HK-2 (cell line): Measurements from ENCODE around the gene STUM.
"Not testable (repeated sequence)": the region's sequence is repeated elsewhere in the genome, so short reads cannot be mapped to it uniquely, and the experiment has no call there.

Source experiments
- DNase-seq: peaks from one replicate; pipeline ENCODE4 v3.0.0-alpha.2; 2018; ENCODE audit not compliant: unreplicated experiment

STUM gene, protein sequence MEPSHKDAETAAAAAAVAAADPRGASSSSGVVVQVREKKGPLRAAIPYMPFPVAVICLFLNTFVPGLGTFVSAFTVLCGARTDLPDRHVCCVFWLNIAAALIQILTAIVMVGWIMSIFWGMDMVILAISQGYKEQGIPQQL

DNA sequence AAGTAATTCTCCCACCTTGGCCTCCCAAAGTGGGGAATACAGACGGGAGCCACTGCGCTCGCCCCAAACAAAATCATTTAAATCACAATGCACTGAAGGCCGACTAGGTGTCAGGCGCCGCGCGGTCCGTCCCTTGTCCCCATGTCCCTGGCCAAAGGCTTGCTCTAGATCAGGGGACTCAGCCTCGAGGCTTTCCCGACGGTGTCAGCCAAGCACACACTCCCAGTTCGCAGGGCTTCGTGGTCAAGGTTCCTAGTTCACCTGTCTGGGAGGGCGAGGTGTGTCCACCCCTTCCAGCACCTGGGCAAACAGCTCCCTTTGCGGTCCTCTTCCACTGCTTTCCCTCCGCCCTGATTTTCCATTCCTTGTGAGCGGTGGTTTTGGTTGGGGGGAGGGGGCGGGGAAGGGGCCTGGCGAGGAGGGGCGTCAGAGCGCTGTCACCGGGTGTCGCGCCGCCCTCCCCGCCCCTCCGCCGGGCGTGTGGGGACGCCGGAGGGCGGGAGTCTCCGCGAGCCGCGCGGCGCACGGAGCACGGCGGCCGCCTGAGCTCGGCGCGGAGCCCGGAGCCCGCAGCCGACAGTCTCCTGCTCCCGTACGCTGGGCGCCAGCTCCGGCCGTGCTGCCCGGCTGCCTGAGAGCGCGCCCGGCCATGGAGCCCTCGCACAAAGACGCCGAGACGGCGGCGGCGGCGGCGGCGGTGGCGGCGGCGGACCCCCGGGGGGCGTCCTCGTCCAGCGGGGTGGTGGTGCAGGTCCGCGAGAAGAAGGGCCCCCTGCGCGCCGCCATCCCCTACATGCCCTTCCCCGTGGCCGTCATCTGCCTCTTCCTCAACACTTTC lies at the start of gene STUM:
STUM (plus strand) TSS at position 509 of the 838 bp plus-strand sequence; CDS start at position 650, 141 bp downstream.
- DNase-seq, result peak; percentile 26

DNA sequence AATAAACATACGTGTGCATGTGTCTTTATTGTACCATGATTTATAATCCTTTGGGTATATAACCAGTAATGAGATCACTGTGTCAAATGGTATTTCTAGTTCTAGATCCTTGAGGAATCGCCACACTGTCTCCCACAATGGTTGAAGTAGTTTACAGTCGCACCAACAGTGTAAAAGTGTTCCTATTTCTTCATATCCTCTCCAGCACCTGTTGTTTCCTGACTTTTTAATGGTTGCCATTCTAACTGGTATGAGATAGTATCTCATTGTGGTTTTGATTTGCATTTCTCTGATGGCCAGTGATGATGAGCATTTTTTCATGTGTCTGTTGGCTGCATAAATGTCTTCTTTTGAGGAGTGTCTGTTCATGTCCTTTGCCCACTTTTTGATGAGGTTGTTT lies 48.9 kb upstream of the STUM start:
- not testable (repeated sequence) for DNase-seq

DNA sequence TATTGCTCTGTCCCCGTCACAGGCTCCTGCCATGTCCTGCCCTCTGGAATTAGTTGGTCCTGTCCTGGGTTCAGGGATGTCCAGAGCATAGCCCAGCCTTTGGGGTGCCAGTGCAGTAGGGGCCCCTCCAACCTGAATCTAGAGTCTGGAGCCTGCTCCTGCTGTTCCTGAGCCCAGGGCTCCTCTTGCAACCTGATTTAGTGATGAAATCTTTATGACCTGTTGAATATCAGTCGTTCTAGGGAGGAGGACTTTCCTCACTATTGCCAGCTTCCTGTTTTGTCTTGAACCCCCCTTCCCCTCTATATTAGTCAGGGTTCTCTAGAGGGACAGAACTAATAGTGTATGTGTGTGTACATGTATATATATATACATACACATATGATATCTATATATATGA lies 42.5 kb upstream of the STUM start:
- no peak for DNase-seq

DNA sequence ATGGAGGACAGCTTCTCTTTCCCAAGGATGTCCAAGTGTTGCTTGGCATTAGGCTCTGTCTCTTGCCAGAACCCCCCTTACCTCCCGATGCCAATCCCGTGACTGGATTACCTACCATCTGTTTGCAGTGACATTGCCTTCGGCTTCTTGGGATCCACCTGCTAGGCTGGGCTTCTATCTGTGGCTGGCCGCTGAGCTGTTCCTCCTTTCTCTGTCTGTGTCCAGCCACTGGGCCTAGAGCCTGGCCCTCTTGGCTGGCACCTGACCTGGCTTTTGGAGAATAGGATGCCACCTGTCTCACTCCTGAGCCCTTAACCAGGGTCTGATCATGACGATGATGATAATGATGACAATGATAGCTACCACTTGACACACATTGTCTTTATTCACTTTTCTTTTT lies 41.6 kb upstream of the STUM start:
- DNase-seq, result no peak

DNA sequence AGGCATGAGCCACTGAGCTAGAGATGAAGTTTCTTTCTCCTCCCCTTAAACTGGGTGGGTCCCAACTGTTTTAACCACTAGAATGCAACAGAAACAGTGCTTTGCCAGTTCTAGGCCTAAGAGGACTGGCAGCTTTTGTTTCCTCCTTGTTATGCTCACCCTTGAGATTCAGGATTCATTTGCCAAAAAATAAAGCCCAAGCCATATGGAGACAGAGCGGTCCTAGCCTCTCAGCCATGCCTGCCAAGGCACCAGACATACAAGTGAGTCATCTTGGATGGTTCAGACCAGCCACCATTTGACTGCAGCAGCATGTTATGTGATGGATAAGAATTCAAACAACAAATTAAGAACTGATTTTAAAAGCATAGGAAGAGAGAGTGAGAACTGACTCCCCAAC lies 38.1 kb upstream of the STUM start:
- no peak for DNase-seq

DNA sequence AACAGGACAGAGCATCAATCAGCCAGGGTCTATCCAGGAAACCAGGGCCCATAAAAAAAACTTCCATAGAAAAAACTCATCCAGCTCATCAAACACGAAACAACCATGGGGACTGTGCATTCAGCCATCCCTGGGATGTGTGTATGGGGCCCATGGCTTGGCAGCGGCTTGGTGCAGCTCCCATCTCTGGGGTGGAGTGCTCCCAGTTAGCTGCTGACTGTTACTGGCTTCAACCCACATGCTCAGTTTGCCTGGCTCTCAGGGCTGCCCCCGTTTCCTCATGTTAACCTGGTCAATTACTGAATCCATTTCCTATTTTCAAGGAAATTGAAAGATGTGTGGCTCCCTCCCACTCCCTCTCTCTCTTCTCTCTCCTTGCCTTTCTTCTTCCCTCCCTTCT lies 37.3 kb upstream of the STUM start:
- no peak for DNase-seq

DNA sequence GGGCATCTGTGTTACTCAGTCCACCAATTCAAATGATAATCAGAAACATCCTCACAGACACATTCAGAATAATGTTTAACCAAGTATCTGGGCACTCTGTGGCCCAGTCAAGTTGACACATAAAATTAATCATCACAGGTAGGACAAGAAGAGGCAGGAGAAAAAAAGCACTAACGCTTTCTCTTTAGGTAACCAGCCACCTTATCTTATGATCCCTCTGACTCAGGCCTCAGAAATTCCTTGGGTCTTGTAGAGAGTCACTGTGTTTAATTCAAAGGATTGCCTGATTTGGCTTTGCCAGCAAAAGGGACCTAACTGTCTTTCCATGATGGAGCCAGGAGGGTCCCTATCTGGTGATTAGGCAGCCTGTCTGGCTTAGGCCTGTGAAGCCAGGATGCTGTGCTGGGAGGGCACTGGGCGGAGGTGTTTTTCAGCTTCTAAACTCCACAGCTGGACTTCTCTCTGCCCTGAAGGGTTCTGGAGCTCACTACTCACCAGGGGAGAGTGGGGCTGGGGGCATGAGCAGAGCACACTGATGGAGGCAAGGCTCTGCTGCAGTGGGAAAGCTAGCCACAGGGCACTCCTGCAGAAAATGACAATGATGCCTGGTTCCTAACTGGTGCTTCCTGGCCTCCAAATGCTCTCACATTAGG lies 36.4 kb upstream of the STUM start:
- DNase-seq, result no peak

DNA sequence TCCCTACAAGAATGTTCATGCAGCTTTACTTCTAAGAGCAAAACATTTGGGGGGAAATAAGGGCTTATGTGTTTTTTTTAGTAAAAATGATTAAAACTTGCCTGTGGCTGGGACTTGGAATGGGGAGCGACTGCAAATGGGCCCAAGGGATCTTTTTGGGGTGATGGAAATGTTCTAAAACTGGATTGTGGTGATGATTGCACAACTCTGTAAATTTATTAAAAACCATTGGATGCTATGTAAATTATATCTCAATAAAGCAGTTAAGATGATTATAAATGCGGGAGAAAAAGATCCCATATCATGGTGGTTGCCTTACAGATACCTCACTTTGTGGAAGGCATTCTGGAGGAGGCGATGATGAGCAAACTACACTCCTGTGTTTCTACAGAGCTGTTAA lies 30.2 kb upstream of the STUM start:
- DNase-seq, result no peak

DNA sequence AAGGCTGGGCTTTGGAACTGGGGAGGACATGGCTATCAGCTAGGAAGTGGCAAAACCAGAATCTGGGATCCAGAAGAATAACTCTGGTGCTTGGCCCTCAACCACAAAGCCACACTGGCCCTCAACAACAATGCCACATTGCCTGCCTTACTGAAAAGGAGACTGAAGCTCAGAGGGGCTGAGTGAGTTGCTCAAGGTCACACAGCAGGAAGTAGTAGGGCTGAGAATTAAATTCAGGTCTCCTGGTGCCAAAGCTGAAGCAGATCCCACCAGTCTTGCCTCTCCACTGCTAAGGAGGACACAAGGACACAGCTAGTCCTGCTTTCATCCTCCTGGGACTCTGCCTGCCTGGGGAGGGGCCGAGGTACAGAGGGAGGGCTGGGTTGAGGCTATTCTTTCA lies 29.4 kb upstream of the STUM start:
- DNase-seq, result no peak

DNA sequence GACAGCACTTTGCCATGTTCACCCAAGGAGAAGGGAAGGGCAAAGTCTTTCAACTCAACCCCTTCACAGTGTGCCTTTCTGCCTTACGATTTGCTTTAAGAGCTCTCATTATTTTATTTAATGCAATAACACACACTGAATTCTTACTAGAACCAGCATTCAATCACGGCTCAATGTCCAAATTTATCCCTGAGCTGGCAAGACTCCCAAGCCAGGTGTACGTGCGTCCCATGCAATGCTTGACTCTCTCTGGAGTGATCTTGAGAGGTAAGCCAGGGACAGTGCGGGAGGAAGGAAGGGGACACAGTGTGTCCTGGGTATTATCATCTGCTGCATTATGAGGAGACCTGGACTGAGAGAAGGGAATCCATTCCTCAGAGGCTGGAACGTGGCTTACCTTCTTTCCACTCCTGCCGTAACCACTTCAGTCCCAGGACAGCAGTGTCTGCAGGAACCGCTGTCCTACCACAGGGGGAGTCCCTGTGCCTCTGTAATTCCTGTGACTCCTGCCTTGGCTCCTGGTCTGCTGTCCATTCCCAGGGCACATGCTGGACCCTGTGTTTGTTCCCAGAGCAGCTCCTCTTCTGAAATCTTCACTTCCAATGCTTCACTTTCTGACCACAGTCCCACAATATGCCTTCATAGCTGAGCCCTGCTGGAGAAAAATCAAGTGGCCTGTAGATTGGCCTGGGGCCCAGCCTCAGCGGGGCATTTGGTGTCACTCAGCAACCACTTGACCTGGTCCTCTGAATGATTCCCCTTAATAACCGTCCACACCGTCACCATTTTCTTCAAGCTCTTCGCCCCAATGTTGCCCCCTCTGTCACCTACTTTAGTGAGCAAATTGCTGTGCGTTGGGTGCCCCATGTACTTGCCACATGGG lies 28.6 kb upstream of the STUM start:
- DNase-seq, result no peak

DNA sequence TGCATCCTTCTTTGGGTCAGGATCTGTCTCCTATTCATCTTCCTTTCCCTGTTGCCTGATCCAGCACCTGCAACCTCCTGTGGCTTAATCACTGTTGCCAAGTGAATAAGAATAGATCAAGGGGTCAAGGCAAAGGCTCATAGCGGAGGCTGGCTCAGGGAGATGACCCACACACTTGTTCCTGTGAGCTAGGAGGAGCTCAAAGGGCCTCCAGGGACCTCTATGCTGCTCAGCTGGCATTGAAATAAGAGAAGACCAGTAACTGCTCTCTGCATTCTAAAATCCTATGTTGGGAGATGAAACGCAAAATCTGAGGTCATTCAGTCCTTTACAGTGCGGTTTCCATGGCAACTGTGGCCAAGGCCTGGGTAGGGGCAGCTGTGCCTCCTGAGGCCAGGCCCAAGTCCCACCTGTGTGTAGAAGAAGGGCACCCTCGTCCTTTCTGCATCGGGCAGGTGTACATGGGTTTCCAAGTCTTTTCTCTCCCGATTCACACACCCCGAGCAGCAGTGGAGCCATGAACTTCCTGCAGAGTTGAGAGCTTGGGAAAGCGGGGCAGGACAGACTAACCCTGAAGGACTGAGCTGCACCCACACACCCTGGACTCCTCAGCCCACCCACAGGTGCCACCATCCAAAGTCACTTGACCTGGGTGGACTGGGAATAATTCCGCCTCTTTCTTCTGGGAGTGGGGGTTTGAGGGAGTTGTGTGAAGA lies 27.8 kb upstream of the STUM start:
- DNase-seq, result no peak

DNA sequence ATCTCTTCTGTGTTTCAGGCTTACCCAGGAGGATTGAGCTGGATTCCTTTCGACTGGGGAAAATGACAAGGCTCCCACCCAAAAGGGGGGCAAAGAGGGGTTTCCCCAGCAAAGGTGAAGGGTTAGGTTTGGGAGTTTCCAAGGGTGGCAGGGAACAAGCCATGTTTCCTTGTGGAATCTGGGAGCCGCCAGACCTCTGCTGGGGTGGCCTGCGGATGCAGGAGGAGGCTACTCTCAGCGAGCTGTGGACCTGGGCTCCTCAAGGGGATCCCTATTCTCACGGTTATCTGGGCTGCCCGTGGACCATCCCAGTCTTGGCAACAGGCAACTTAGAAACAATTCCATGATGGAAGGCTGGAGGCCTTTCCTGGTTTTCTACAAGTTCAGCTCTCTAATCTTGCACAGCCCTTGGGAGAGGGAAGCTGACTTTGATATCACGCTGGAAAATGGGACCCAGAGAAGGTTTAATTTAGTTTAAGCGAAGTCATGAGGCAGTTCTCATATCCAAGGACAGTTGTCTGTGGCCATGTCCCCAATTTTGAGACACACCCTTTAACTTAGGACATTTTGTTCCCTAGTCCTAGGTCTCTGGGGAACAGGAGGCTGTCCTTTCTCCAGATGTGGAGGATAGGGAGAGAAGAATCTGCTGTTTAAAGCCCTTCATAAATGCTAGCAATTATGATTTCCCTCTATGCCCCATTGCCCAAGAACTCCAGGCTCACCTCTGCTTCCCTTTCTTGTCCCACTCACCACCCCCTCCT lies 24.7 kb upstream of the STUM start:
- no peak for DNase-seq

DNA sequence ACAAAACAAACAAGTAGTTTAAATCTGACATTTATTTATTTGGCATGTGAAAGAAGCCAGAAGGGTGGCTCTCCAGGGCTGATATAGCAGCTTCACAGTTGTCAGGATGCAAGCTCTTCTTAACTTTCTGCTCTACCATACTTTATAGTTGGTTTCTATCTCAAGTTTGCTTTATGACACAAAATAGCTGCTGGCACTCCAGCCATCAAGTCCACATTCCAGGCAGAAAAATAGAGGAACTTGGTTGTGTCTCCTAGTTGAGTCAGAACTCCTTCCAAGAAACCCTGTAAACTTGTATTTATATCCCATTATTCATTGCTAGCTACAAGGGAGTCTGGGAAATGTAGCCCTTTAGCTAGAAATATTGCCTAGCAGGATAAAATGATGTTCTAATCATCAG lies 24.0 kb upstream of the STUM start:
- no peak for DNase-seq

DNA sequence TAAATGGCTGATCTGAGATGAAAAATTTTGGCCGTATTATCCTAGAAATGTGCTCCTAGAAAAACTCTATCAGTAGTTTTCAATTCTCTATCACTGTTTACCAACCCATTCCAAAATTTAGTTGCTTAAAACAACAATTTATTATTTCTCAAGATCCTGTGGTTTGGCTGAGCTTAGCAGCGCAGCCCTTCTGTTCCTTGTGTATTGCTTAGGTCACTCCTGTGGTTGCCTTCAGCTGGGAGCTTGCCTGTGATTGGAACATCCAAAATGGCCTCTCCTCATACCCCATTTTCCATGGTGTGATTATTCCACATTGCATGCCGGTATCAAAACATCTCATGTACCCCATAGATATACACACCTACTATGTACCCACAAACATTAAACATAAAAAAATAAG lies 22.8 kb upstream of the STUM start:
- no peak for DNase-seq

DNA sequence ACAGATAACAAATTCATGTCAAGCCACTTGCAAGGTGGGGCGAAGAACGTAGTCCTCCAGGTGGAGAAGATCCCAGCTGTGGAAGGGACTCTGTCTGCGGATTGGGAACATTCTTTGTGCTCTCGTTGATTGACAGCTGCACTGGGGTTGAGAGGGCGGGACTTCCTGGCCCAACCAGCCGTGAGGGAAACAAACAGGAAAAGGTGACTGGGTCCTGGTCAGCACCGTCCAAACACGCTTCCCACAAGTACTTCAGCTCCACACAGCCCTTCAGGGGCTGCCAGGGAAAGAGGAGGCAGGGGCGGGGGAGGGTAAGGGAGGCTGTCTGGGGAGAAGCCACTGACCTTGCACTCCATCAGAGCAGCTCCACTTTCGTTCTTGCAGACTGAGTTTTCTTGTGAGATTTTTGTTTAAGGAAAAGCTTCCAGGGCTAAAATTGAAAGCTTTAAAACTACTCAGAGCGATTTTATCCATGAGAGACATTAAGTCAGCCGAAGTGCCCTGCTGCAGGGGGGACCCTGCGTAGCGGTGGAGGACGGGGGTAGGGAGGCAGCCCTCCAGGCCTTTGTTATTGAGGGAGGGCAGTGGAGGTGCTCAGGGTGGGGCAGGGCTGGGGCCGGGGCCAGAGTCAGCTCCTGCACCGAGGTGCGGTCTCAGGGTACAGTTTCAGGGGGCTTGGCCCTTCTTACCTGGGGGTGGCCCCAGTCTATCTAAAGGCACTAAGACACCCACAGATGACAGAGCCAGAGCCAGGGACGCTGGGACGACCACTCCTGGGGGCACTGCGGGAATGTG lies 21.6 kb upstream of the STUM start:
- no peak for DNase-seq

DNA sequence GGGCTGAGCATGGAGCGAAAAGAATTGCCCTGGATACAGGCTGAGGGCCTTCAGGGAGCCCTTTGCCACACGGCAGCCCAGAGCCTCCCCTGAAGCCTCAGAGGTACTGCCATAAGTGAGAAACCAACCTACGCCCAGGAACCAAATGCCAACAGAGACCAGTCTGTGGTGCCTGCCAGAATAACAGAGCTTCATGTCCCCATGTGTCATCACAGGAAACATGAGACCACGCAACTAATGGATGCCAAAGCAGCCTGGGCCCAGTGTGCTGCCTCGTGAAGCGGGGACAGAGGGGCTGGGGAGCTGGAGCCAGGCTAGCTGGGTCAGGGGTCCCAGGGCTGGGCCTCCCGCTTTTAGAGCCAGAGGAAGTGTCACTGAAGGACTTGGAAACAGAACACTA lies 18.7 kb upstream of the STUM start:
- DNase-seq, result no peak

DNA sequence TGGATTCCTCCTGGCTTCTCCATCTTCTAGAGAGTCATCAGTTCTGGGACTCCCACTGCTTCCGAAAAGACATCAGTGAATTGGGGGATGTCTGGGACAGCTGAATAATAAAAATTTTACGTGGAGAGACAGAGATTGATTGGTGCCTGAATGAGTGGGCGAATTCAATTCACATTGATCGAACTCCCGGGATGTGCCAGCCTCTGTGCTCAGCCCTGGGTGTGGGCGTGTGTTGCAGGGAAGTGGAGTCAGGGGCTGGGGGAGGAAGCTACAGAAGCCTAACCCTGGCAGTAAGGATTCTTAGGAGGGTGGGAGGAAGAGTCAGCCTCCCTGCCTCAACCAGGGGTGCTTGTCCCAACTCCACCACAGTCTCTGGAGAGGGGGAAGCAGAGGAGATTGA lies 18.0 kb upstream of the STUM start:
- DNase-seq, result no peak

DNA sequence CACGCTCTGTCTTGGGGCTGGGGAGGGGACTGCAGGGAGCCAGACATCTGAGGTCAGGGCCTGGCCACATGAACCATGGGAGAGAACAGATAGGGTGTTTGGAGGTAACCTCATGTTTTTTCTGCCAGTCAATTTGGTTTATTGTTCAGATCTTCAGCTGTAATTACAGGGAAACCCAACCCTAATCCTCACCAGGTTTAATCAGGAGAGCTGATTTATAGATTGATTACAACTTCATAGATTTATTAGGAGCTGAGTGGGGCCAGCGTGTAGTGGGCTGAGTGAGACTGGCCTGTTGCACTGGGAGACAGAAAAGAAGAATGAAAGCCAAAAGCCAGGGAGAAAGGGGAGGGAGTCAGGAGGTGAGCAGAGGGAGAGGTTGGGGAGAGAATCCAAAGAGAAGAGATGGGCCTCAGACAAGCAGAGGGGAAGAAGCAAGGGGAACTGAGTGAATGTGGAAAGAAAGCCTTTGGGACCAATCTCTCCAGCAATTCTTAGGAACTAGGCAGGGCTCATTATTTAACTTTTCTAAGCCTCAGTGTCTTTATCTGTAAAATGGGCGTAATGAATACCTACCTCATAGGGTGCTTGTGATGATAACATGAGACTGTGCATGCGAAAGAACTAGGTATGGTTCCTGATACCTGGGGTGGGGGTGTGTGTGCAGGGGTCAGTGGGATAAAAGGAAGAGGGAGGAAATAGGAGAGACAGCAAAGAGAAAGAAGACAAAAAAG lies 17.0 kb upstream of the STUM start:
- no peak for DNase-seq

DNA sequence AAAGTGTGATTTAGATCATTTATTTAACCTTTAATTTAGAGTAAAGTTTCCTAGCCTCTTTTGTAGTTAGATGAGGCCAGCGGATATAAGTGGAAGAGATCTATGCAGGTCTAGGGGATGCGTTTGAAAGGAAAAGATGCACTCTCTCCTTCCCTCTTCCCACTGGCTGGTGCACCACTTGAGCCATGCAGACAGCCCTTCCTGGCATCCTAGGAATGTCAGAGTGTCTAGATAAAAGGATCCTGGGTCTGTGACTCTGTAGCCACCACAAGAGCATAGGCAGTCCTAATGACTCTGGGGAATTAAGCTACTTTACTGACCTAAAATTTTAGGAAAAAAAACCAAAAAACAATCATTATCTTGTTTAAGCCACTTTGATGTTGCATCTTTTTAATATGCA lies 16.0 kb upstream of the STUM start:
- no peak for DNase-seq
